H1 (cell line): ENCODE measurements around the gene RNF135. TPM values are rescaled to one million over a fixed set of nuclear protein-coding genes. Genes with fewer than 3 reads are reported as not detected.

Source experiments
- CTCF ChIA-PET: fragments of 300-600 bp; sonication (Branson Sonifier 250); formaldehyde crosslinking; loops from one replicate; lab custom pipeline; 2021; ENCODE audit not compliant: partially characterized antibody; lab: Charles Lee
- POLR2A ChIA-PET: fragments of 300-600 bp; sonication (Branson Sonifier 250); formaldehyde crosslinking; loops from one replicate; lab custom pipeline; 2021; ENCODE audit warnings: inconsistent platforms; ENCODE audit not compliant: partially characterized antibody; lab: Charles Lee
- DNase-seq, 2 experiments: peaks; one replicate each; pipeline versions ENCODE4 v3.0.0 to v3.0.0-alpha.2; 2010 to 2022; ENCODE audit warnings: low spot score in 2 of 2, low read depth in 1 of 2, mixed read lengths in 1 of 2
- FAIRE-seq: peaks from 2 replicates; lab custom pipeline; 2011; peaks lifted over from hg19 to GRCh38; lab: Jason Lieb, UNC
- H2AFZ ChIP-seq: 2 replicates; pipeline ENCODE4 v1.8.1; 2012; ENCODE audit warnings: low read length, inconsistent platforms
- H2AK5ac ChIP-seq: 2 replicates; pipeline ENCODE4 v1.6.1; 2013; ENCODE audit warnings: low read depth, low read length
- H2BK120ac ChIP-seq: replicated peaks from 2 replicates; pipeline ENCODE3; 2013; ENCODE audit warnings: low read depth, low read length, inconsistent platforms
- H2BK12ac ChIP-seq: 2 replicates; pipeline ENCODE4 v1.6.1; 2013; ENCODE audit warnings: low read depth, low read length
- H2BK15ac ChIP-seq: 2 replicates; pipeline ENCODE4 v1.6.1; 2013; ENCODE audit warnings: low read length
- H2BK20ac ChIP-seq: 2 replicates; pipeline ENCODE4 v1.6.1; 2013; ENCODE audit warnings: low read length
- H2BK5ac ChIP-seq: 2 replicates; pipeline ENCODE4 v1.6.1; 2013; ENCODE audit warnings: low read depth, low read length
- H3K14ac ChIP-seq: 2 replicates; pipeline ENCODE4 v1.6.1; 2013; ENCODE audit warnings: inconsistent platforms; ENCODE audit not compliant: insufficient read length
- H3K18ac ChIP-seq: 2 replicates; pipeline ENCODE4 v1.6.1; 2013; ENCODE audit warnings: low read length; ENCODE audit errors: extremely low read depth
- H3K23ac ChIP-seq: 2 replicates; pipeline ENCODE4 v1.6.1; 2013; ENCODE audit warnings: inconsistent platforms; ENCODE audit not compliant: insufficient read length
- H3K23me2 ChIP-seq: 2 replicates; pipeline ENCODE4 v1.6.1; 2013; ENCODE audit warnings: low read depth, low read length
- H3K27ac ChIP-seq: 2 replicates; pipeline ENCODE4 v1.6.1; 2011; ENCODE audit warnings: low read depth, low read length, inconsistent platforms
- H3K27me3 ChIP-seq, 4 experiments: replicated peaks in 1 of 4; 1 replicate in 1 of 4; 2 replicates in 3 of 4; pipeline versions ENCODE4 v1.6.1 to v1.8.1; 2011 to 2013; ENCODE audit warnings: low read length in 3 of 4, mild to moderate bottlenecking in 3 of 4, inconsistent platforms in 2 of 4, mixed read lengths in 2 of 4, moderate library complexity in 1 of 4; ENCODE audit not compliant: control insufficient read depth in 3 of 4, insufficient read depth in 3 of 4; ENCODE audit errors: extremely low read depth in 1 of 4
- H3K36me3 ChIP-seq, 4 experiments: 2 replicates each; pipeline versions ENCODE4 v1.6.1 to v1.8.1; 2011 to 2013; ENCODE audit warnings: mild to moderate bottlenecking in 4 of 4, low read length in 3 of 4, moderate library complexity in 2 of 4, control low read depth in 1 of 4, inconsistent platforms in 1 of 4; ENCODE audit not compliant: insufficient read depth in 4 of 4, control insufficient read depth in 2 of 4
- H3K4ac ChIP-seq: replicated peaks from 2 replicates; pipeline ENCODE3; 2013; ENCODE audit warnings: low read length, low read depth, mixed read lengths, inconsistent platforms; ENCODE audit not compliant: insufficient read length
- H3K4me1 ChIP-seq, 4 experiments: replicated peaks in 1 of 4; 1 replicate in 1 of 4; 2 replicates in 3 of 4; pipeline versions ENCODE4 v1.6.1 to v1.8.1; 2011 to 2013; ENCODE audit warnings: low read length in 3 of 4, inconsistent platforms in 2 of 4, mixed read lengths in 1 of 4; ENCODE audit not compliant: insufficient read depth in 4 of 4, control insufficient read depth in 3 of 4
- H3K4me2 ChIP-seq, 2 experiments: 2 replicates each; pipeline versions ENCODE4 v1.6.1 to v1.8.1; 2011 to 2013; ENCODE audit warnings: low read depth in 2 of 2, low read length in 2 of 2, control low read depth in 1 of 2, inconsistent platforms in 1 of 2, mild to moderate bottlenecking in 1 of 2; ENCODE audit not compliant: insufficient read depth in 1 of 2
- H3K4me3 ChIP-seq, 4 experiments: fragments of 200-600, 300-600 bp in 1 of 4; sonication (generic), shearing (Covaris generic), sonication (Bioruptor Twin) in 1 of 4; 2 replicates each; pipeline versions ENCODE4 v1.5.1 to v1.8.1; 2011 to 2016; ENCODE audit warnings: low read length in 4 of 4, low read depth in 3 of 4, control low read depth in 2 of 4, inconsistent platforms in 2 of 4, mild to moderate bottlenecking in 2 of 4, mixed read lengths in 1 of 4, moderate library complexity in 1 of 4; ENCODE audit not compliant: insufficient read depth in 2 of 4; ENCODE audit errors: extremely low read depth in 1 of 4
- H3K56ac ChIP-seq: replicated peaks from 2 replicates; pipeline ENCODE3; 2013; ENCODE audit warnings: low read depth, mild to moderate bottlenecking, mixed read lengths, low read length, inconsistent platforms; ENCODE audit not compliant: insufficient read length
- H3K79me1 ChIP-seq: 2 replicates; pipeline ENCODE4 v1.6.1; 2013; ENCODE audit warnings: low read depth, low read length, control low read depth
- H3K79me2 ChIP-seq, 2 experiments: 2 replicates each; pipeline versions ENCODE4 v1.6.1 to v1.8.1; 2012 to 2013; ENCODE audit warnings: low read length in 2 of 2, mild to moderate bottlenecking in 2 of 2, inconsistent platforms in 1 of 2; ENCODE audit not compliant: insufficient read depth in 2 of 2, control insufficient read depth in 1 of 2
- H3K9ac ChIP-seq, 4 experiments: replicated peaks in 1 of 4; 1 replicate in 1 of 4; 2 replicates in 3 of 4; pipeline versions ENCODE4 v1.6.1 to v1.8.1; 2011 to 2013; ENCODE audit warnings: low read depth in 3 of 4, low read length in 3 of 4, control low read depth in 2 of 4, mild to moderate bottlenecking in 2 of 4, moderate library complexity in 2 of 4, inconsistent platforms in 1 of 4; ENCODE audit errors: extremely low read depth in 1 of 4
- H3K9me3 ChIP-seq, 2 experiments: 2 replicates each; pipeline versions ENCODE4 v1.6.1 to v1.8.1; 2012 to 2013; ENCODE audit warnings: mild to moderate bottlenecking in 2 of 2, moderate library complexity in 2 of 2, control low read depth in 1 of 2, inconsistent platforms in 1 of 2, low read depth in 1 of 2, low read length in 1 of 2, mixed read lengths in 1 of 2; ENCODE audit not compliant: insufficient read depth in 2 of 2
- H4K20me1 ChIP-seq, 2 experiments: replicated peaks in 1 of 2; 2 replicates each; pipeline versions ENCODE3 to v1.8.1; 2011 to 2013; ENCODE audit warnings: inconsistent platforms in 2 of 2, low read length in 2 of 2, mild to moderate bottlenecking in 1 of 2; ENCODE audit not compliant: insufficient read depth in 2 of 2, control insufficient read depth in 1 of 2
- H4K5ac ChIP-seq: 2 replicates; pipeline ENCODE4 v1.6.1; 2013; ENCODE audit warnings: low read length, low read depth, mixed read lengths, inconsistent platforms; ENCODE audit not compliant: insufficient read length
- H4K8ac ChIP-seq: 2 replicates; pipeline ENCODE4 v1.8.0; 2013; ENCODE audit warnings: mild to moderate bottlenecking, moderate library complexity, low read length, inconsistent platforms; ENCODE audit not compliant: insufficient read depth; ENCODE audit errors: extremely low read depth
- H4K91ac ChIP-seq: replicated peaks from 2 replicates; pipeline ENCODE3; 2013; ENCODE audit warnings: low read length, mixed read lengths, inconsistent platforms; ENCODE audit not compliant: insufficient read length
- GABPA ChIP-seq: IDR thresholded peaks from 2 replicates; pipeline ENCODE4 v1.6.1; 2011; ENCODE audit warnings: mild to moderate bottlenecking, low read length, moderate library complexity, borderline replicate concordance; ENCODE audit not compliant: insufficient read depth
- HDAC6 ChIP-seq: IDR thresholded peaks from one replicate; pipeline ENCODE4 v1.7.1; 2012; ENCODE audit warnings: low read depth, mild to moderate bottlenecking, inconsistent platforms, low read length, moderate library complexity
- JUN ChIP-seq: IDR thresholded peaks from 2 replicates; pipeline ENCODE4 v1.6.1; 2011; ENCODE audit warnings: low read depth, mild to moderate bottlenecking, improper control_type of control experiment, low read length
- POU5F1 ChIP-seq: IDR thresholded peaks from 2 replicates; pipeline ENCODE4 v1.6.1; 2011; ENCODE audit warnings: low read depth, mild to moderate bottlenecking, low read length, moderate library complexity
- TAF7 ChIP-seq: optimal IDR thresholded peaks from 2 replicates; pipeline ENCODE3; 2011; ENCODE audit warnings: low read depth, mild to moderate bottlenecking, inconsistent platforms, low read length, moderate library complexity, borderline replicate concordance
- TBP ChIP-seq: IDR thresholded peaks from 2 replicates; pipeline ENCODE4 v1.6.1; 2011; ENCODE audit warnings: low read depth, low read length, improper control_type of control experiment
- WGBS, 2 experiments: shearing (Covaris generic) in 1 of 2; methylation state at CpG; one replicate each; pipeline versions ENCODE4 v1.1.6 to v1.1.7; 2013 to 2015; ENCODE audit warnings: low lambda C conversion rate in 2 of 2, mixed read lengths in 2 of 2, inconsistent platforms in 1 of 2, low coverage in 1 of 2, missing lambda C conversion rate in 1 of 2; ENCODE audit not compliant: insufficient replicate concordance in 2 of 2, insufficient coverage in 1 of 2, insufficient read length in 1 of 2; ENCODE audit errors: extremely low coverage in 1 of 2, missing lambda C conversion rate in 1 of 2; 5-methylcytosine and 5-hydroxymethylcytosine counted together
- polyA plus RNA-seq, 7 experiments: library from polyadenylated mRNA; depleted of rRNA in 3 of 7; stranded (reverse) in 5 of 7; unstranded in 2 of 7; fragments of >200 nt in 5 of 7; fragments of 200-250 nt in 2 of 7; gene quantifications; 1 replicate in 5 of 7; 2 replicates in 1 of 7; 4 replicates in 1 of 7; pipeline versions ENCODE4 v1.2.1 to v1.2.3, GENCODE V29; 2011 to 2013; ENCODE audit warnings: missing spikeins in 2 of 7, mixed read lengths in 2 of 7
- total RNA-seq: library from RNA; stranded (reverse); fragmentation: NEBNext Ultra II Directional; extraction: Animal tissue kit (Norgen Biotek cat#: 25700); gene quantifications from 2 replicates; pipeline ENCODE4 v1.2.1, GENCODE V29; 2021

The RNF135 gene
- total and polyA plus RNA-seq, 2 of the 8 experiments (the other 6 are each of a cell fraction or from before 2014, with no cell fraction given) = 8.8 to 9.0 TPM

GRCh38 chr17:30957741-30958140 is 13.1 kb upstream of the RNF135 start:
- H3K56ac ChIP-seq = no peak overlapping the region
- peaks cover 0 to 3% (median 0%) of the 10 kb centered on the region in 4 experiments; a peak in 3 of 7 replicates for H3K4me1 ChIP-seq
- H3K9me3 ChIP-seq = no peaks in the 10 kb centered on the region
- no peak overlapping the region for H4K5ac ChIP-seq
- no peak for FAIRE-seq
- peak overlapping the region; percentile 19; the same call in 1 of the 2 replicates for H3K18ac ChIP-seq
- H4K8ac ChIP-seq = no peak overlapping the region
- H3K4me3 ChIP-seq = no peak overlapping the region
- no peak overlapping the region for H2BK12ac ChIP-seq
- no peak overlapping the region for H3K23ac ChIP-seq
- no peak overlapping the region for H2BK15ac ChIP-seq
- H2AFZ ChIP-seq = no peak overlapping the region
- H3K27me3 ChIP-seq = no peaks in the 10 kb centered on the region; a peak in 1 of 7 replicates
- no peak for TF ChIP-seq JUN
- no peak for TF ChIP-seq TBP
- no peak for TF ChIP-seq HDAC6
- no peak for TF ChIP-seq TAF7
- TF ChIP-seq POU5F1 = no peak
- TF ChIP-seq GABPA = no peak
- ChIA-PET POLR2A (interaction anchor here (2.5 kb wide), 1 partner anchor 12 kb away, joined by 16 read pairs; the partner anchor contains the start of gene RNF135), CTCF (interaction anchor here (0.7 to 1.4 kb wide), 2 partner anchors 34 to 432 kb away, joined by 3 read pairs; no protein-coding TSS in a partner anchor)
- H2AK5ac ChIP-seq = no peak overlapping the region
- H4K91ac ChIP-seq = no peak overlapping the region
- H2BK120ac ChIP-seq = no peak overlapping the region
- no peak overlapping the region for H3K9ac ChIP-seq
- H3K79me2 ChIP-seq = no peaks in the 10 kb centered on the region
- DNase-seq = no peak
- WGBS, 2 experiments = 94% methylated on average over 6 of the region's 6 CpGs; no CpG with 5 or more reads in 1 of the 2 experiments
- no peaks in the 10 kb centered on the region for H4K20me1 ChIP-seq
- H3K4ac ChIP-seq = no peak overlapping the region
- H3K36me3 ChIP-seq = no peaks in the 10 kb centered on the region
- no peaks in the 10 kb centered on the region for H3K79me1 ChIP-seq
- no peak overlapping the region for H3K27ac ChIP-seq
- no peak overlapping the region for H2BK20ac ChIP-seq
- no peak overlapping the region for H3K14ac ChIP-seq
- H3K4me2 ChIP-seq = no peak overlapping the region
- H2BK5ac ChIP-seq = no peak overlapping the region
- H3K23me2 ChIP-seq = no peaks in the 10 kb centered on the region
